K562 (cell line): Measurements from ENCODE around the gene CMSS1. TPM values are rescaled to one million over a fixed set of nuclear protein-coding genes. Genes with fewer than 3 reads are reported as not detected.

ENCODE experiments used
- ATAC-seq: fragments of 200-7000 bp; cut with Tn5 transposase; 3 replicates; pipeline ENCODE4 v1.9.1; 2020; ENCODE audit warnings: moderate library complexity
- BruUV-seq: library from RNA; stranded (reverse); fragments of 400-500 nt; replicated peaks from 2 replicates; lab custom pipeline; 2021; lab: Mats Ljungman, UMichigan
- CTCF ChIA-PET: fragments of 300-600 bp; formaldehyde crosslinking; extraction: SDS; loops from one replicate; lab custom pipeline; 2021; ENCODE audit warnings: low intra/inter-chr PET ratio; lab: Yijun Ruan, JAX
- POLR2A ChIA-PET: fragments of 300-600, 350-650 bp; sonication (Branson Sonifier 250); formaldehyde crosslinking; extraction: SDS; loops from one replicate; lab custom pipeline; 2021; ENCODE audit warnings: antibody characterized with exemption, inconsistent platforms; lab: Yijun Ruan, JAX
- DNase-seq, 4 experiments: peaks; one replicate each; pipeline versions ENCODE4 v3.0.0 to v3.0.0-alpha.2; 2011 to 2018; ENCODE audit warnings: low spot score in 3 of 4, mixed read lengths in 3 of 4; ENCODE audit errors: extremely low read depth in 1 of 4
- FAIRE-seq: peaks from 2 replicates; lab custom pipeline; 2011; peaks lifted over from hg19 to GRCh38; lab: Jason Lieb, UNC
- H2AFZ ChIP-seq: 2 replicates; pipeline ENCODE4 v1.6.0; 2011; ENCODE audit warnings: low read depth, low read length, control low read depth, inconsistent platforms
- H3K27ac ChIP-seq: fragments of 200-600 bp; 3 replicates; pipeline ENCODE4 v1.8.0; 2011; ENCODE audit warnings: low read depth, mild to moderate bottlenecking, control low read depth, inconsistent platforms, low read length, moderate library complexity, mixed read lengths; ENCODE audit errors: extremely low read depth
- H3K27me3 ChIP-seq, 2 experiments: fragments of 300-600 bp in 1 of 2; 2 replicates in 1 of 2; 3 replicates in 1 of 2; pipeline versions ENCODE4 v1.6.0 to v1.8.0; 2011; ENCODE audit warnings: inconsistent platforms in 2 of 2, low read length in 2 of 2, mild to moderate bottlenecking in 1 of 2, mixed read lengths in 1 of 2, moderate library complexity in 1 of 2; ENCODE audit not compliant: control insufficient read depth in 2 of 2, insufficient read depth in 2 of 2
- H3K36me3 ChIP-seq: fragments of 300-600 bp; 3 replicates; pipeline ENCODE4 v1.8.0; 2011; ENCODE audit warnings: mild to moderate bottlenecking, low read length, inconsistent platforms; ENCODE audit not compliant: control insufficient read depth, insufficient read depth
- H3K4me1 ChIP-seq, 2 experiments: fragments of 200-600 bp in 1 of 2; replicated peaks in 1 of 2; 2 replicates in 1 of 2; 3 replicates in 1 of 2; pipeline versions ENCODE4 v1.5.1 to v1.8.0; 2011; ENCODE audit warnings: inconsistent platforms in 2 of 2, low read length in 2 of 2, mild to moderate bottlenecking in 1 of 2, mixed read lengths in 1 of 2, moderate library complexity in 1 of 2; ENCODE audit not compliant: control insufficient read depth in 2 of 2, insufficient read depth in 2 of 2
- H3K4me2 ChIP-seq: 2 replicates; pipeline ENCODE4 v1.6.1; 2011; ENCODE audit warnings: low read length, control low read depth, inconsistent platforms, mixed read lengths; ENCODE audit not compliant: insufficient read depth
- H3K4me3 ChIP-seq: fragments of 200-600 bp; sonication (generic), shearing (Covaris generic); 2 replicates; pipeline ENCODE4 v1.5.1; 2016; ENCODE audit warnings: control low read depth, inconsistent platforms
- H3K79me2 ChIP-seq: fragments of 200-600 bp; 3 replicates; pipeline ENCODE4 v1.8.0; 2011; ENCODE audit warnings: low read length, inconsistent platforms; ENCODE audit not compliant: control insufficient read depth, insufficient read depth
- H3K9ac ChIP-seq, 2 experiments: 2 replicates each; pipeline versions ENCODE4 v1.6.0 to v1.6.1; 2011; ENCODE audit warnings: low read depth in 2 of 2, low read length in 2 of 2, control low read depth in 1 of 2, inconsistent platforms in 1 of 2, mild to moderate bottlenecking in 1 of 2, mixed read lengths in 1 of 2; ENCODE audit not compliant: insufficient read depth in 1 of 2
- H3K9me1 ChIP-seq: one replicate; pipeline ENCODE4 v1.6.0; 2011; ENCODE audit warnings: inconsistent platforms, mild to moderate bottlenecking, low read length, moderate library complexity; ENCODE audit not compliant: control insufficient read depth, insufficient read depth
- H3K9me3 ChIP-seq: replicated peaks from 2 replicates; pipeline ENCODE4 v1.5.1; 2011; ENCODE audit warnings: low read depth, low read length, inconsistent platforms; ENCODE audit not compliant: control insufficient read depth, insufficient read depth
- H4K20me1 ChIP-seq: replicated peaks from 2 replicates; pipeline ENCODE4 v1.6.1; 2011; ENCODE audit warnings: low read length, inconsistent platforms, mixed read lengths; ENCODE audit not compliant: control insufficient read depth, insufficient read depth
- CHD1 ChIP-seq: fragments of 200-600 bp; sonication (generic); IDR thresholded peaks from one replicate; pipeline ENCODE4 v1.6.1; 2012; ENCODE audit warnings: mild to moderate bottlenecking, moderate library complexity, low read length, inconsistent platforms
- FOS ChIP-seq: IDR thresholded peaks from 3 replicates; pipeline ENCODE4 v1.6.1; 2011; ENCODE audit not compliant: insufficient read length; ENCODE audit errors: extremely low read depth
- FOXP1 ChIP-seq: sonication (generic); formaldehyde crosslinking; IDR thresholded peaks from 2 replicates; pipeline ENCODE4 v1.8.0; 2022; ENCODE audit warnings: mild to moderate bottlenecking, missing genetic modification reagents
- LARP7 ChIP-seq: fragments of 450-650 bp; IDR thresholded peaks from 2 replicates; pipeline ENCODE4 v1.6.1; 2016
- NBN ChIP-seq: fragments of 450-650 bp; IDR thresholded peaks from 2 replicates; pipeline ENCODE4 v1.6.1; 2016; ENCODE audit warnings: low read depth, mild to moderate bottlenecking
- SMAD1 ChIP-seq: fragments of 150-350 bp; IDR thresholded peaks from 2 replicates; pipeline ENCODE4 v1.6.1; 2014; ENCODE audit warnings: low read length, low read depth; ENCODE audit not compliant: partially characterized antibody
- ZNF395 ChIP-seq: fragments of 200-800 bp; sonication (Bioruptor generic); IDR thresholded peaks from 2 replicates; pipeline ENCODE4 v1.6.1; 2017; ENCODE audit warnings: missing genetic modification characterization, missing compliant biosample characterization
- WGBS: fragments of 100-300 bp; shearing (Covaris generic); methylation state at CpG from one replicate; pipeline ENCODE4 v1.1.6; 2016; ENCODE audit warnings: low coverage, mixed read lengths; ENCODE audit not compliant: insufficient coverage; ENCODE audit errors: missing lambda C conversion rate; 5-methylcytosine and 5-hydroxymethylcytosine counted together
- in situ Hi-C: fragments of 300-500 bp; cut with MboI; formaldehyde crosslinking; loops from 4 replicates; pipeline ENCODE4 v1.15.0; 2018; ENCODE audit warnings: inconsistent platforms, mixed read lengths
- intact Hi-C: fragments of 100-400 bp; cut with micrococcal nuclease; formaldehyde crosslinking; loops from 2 replicates; pipeline ENCODE4 v1.14.2; 2022
- polyA plus RNA-seq, 8 experiments: library from polyadenylated mRNA; depleted of rRNA in 4 of 8; stranded (reverse) in 5 of 8; unstranded in 3 of 8; fragments of >200 nt; fragmentation: Nextera tagmentation in 2 of 8; fragmentation: Illumina TruSeq in 1 of 8; extraction: Ambion mirVana in 2 of 8; extraction: Trizol in 1 of 8; gene quantifications; 2 replicates each; pipeline versions ENCODE4 v1.2.1 to v1.2.3, GENCODE V29; 2011 to 2014; ENCODE audit warnings: inconsistent platforms in 1 of 8, missing spikeins in 1 of 8
- total RNA-seq, 7 experiments: library from RNA; depleted of rRNA in 6 of 7; stranded (reverse); fragments of >200 nt in 6 of 7; fragmentation: Illumina TruSeq in 2 of 7; extraction: Trizol in 2 of 7; gene quantifications; 2 replicates each; pipeline versions ENCODE4 v1.2.1 to v1.2.3, GENCODE V29; 2011 to 2021; ENCODE audit warnings: low replicate concordance in 1 of 7

The CMSS1 gene
- total and polyA plus RNA-seq, 9 of the 15 experiments (the other 6 are each of a cell fraction or from before 2014, with no cell fraction given), result 46.9 to 109 (median 72.3) TPM

GRCh38 chr3:99862208-99862607, 44.5 kb downstream of the CMSS1 start:
- H3K27me3 ChIP-seq, result no peaks in the 10 kb centered on the region
- H3K36me3 ChIP-seq, result no peaks in the 10 kb centered on the region
- H3K27ac ChIP-seq, result no peak overlapping the region
- BruUV-seq, result no TSS peak
- CTCF ChIA-PET, result no interaction called here
- H4K20me1 ChIP-seq, result no peaks in the 10 kb centered on the region; the same call in 1 of the 2 replicates
- no peak overlapping the region for H2AFZ ChIP-seq
- POLR2A ChIA-PET, result interaction anchor here (1.0 kb wide), 1 partner anchor 8 kb away, joined by 3 read pairs; no protein-coding TSS in a partner anchor
- DNase-seq (no peak), ATAC-seq (no peak), FAIRE-seq (no peak)
- no peaks in the 10 kb centered on the region for H3K4me1 ChIP-seq
- H3K9me1 ChIP-seq, result no peaks in the 10 kb centered on the region
- H3K4me2 ChIP-seq, result no peak overlapping the region
- no peak overlapping the region for H3K4me3 ChIP-seq
- no peak for TF ChIP-seq FOS
- no peak for TF ChIP-seq FOXP1
- no peak for TF ChIP-seq LARP7
- TF ChIP-seq CHD1, result no peak
- no peak for TF ChIP-seq ZNF395
- no peak for TF ChIP-seq SMAD1
- no peak for TF ChIP-seq NBN
- H3K79me2 ChIP-seq, result peaks cover 12% of the 10 kb centered on the region
- 88% methylated on average over 2 of the region's 2 CpGs for WGBS
- in situ Hi-C loops (no loop called here), intact Hi-C loops (no loop called here)
- no peak overlapping the region for H3K9ac ChIP-seq
- no peaks in the 10 kb centered on the region for H3K9me3 ChIP-seq
